HUES48 (cell line): ENCODE measurements around the gene SNCB.

Experiments used
- H3K27ac ChIP-seq: one replicate; pipeline ENCODE4 v1.7.0; 2013; ENCODE audit warnings: low read depth, low read length, inconsistent platforms
- H3K27me3 ChIP-seq: 2 replicates; pipeline ENCODE4 v1.6.1; 2013; ENCODE audit warnings: mild to moderate bottlenecking, low read length; ENCODE audit not compliant: control insufficient read depth, insufficient read depth
- H3K36me3 ChIP-seq: 2 replicates; pipeline ENCODE4 v1.6.1; 2013; ENCODE audit warnings: low read length; ENCODE audit not compliant: control insufficient read depth, insufficient read depth
- H3K4me1 ChIP-seq: 2 replicates; pipeline ENCODE4 v1.6.1; 2013; ENCODE audit warnings: mild to moderate bottlenecking, low read length; ENCODE audit not compliant: control insufficient read depth, insufficient read depth
- H3K4me3 ChIP-seq: 2 replicates; pipeline ENCODE4 v1.5.1; 2013; ENCODE audit warnings: mild to moderate bottlenecking, low read depth, low read length
- H3K9ac ChIP-seq: 2 replicates; pipeline ENCODE4 v1.6.1; 2013; ENCODE audit warnings: mild to moderate bottlenecking, low read depth, low read length, moderate library complexity
- H3K9me3 ChIP-seq: 2 replicates; pipeline ENCODE4 v1.6.1; 2013; ENCODE audit warnings: low read length; ENCODE audit not compliant: control insufficient read depth, insufficient read depth

The SNCB gene

DNA sequence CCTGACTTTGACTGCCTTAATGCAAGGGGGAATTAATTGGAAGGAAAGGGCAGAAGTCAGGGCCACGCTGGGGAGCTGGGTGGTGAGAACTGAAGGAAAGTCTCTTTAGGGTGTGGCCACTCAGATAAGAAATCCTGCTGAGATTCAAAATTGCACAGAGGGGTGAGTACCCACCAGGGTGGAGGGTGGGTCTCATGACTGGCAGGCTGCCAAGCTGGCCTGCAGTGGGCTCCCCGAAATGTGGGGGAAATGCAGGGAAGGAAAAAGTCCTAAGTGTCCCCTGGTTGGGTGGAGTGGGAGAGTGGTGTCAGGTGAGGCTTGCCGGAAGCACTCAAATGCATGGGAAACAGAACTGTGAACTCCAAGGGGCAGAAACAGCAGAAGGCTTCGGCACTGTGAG, 41.1 kb upstream of the SNCB start:
- Histone ChIP-seq H3K27me3 (no peaks in the 10 kb centered on the region), H3K27ac (no peak overlapping the region), H3K9ac (no peak overlapping the region), H3K9me3 (no peaks in the 10 kb centered on the region), H3K4me1 (peaks cover 14% of the 10 kb centered on the region; the same call in 1 of the 2 replicates), H3K4me3 (no peak overlapping the region), H3K36me3 (no peaks in the 10 kb centered on the region)

DNA sequence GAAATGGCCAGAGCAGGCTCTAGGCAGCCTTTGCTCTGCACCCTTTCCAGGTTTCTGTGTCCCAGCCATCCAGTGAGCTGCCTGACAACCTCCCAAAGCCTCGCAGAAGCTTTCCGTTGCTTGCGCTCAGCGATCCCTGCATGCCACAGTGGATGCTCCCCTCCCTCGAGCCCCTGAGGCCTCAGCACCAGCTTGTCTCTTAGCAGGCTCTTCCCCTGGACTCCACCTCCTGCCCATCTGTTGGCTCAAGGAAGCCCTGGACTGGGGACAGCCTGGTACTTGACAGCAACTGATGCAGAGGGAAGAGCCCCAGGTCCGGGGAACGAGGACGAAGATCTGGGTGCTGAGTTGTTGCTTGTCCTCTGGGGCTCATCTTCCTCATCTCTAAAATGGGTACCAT, 40.1 kb upstream of the SNCB start:
- Histone ChIP-seq H3K9me3 (no peaks in the 10 kb centered on the region), H3K36me3 (no peaks in the 10 kb centered on the region), H3K4me1 (peaks cover 13% of the 10 kb centered on the region; the same call in 1 of the 2 replicates), H3K4me3 (no peak overlapping the region), H3K9ac (no peak overlapping the region), H3K27ac (no peak overlapping the region), H3K27me3 (no peaks in the 10 kb centered on the region)

DNA sequence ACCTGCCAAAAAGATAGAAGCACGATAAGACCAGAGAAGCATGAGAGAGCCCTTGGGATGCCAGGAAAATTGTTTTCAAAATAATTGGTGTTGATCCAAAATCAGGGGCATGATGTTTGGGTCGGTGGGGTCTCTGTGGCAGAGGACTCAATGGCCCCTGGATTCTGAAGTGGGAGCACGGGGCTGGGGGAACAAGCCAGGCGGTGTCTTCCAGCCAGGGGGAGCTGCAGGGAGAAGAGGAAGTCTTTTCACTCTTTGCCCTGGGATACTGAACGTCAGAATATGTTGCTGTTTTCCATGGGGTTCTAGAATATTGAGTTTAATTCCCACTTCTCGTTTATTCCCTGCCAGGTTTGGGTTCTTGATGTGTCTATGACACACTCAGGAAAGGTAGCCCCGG, 37.3 kb upstream of the SNCB start:
- Histone ChIP-seq H3K27ac (no peak overlapping the region), H3K27me3 (no peaks in the 10 kb centered on the region), H3K36me3 (no peaks in the 10 kb centered on the region), H3K4me3 (no peak overlapping the region), H3K9me3 (no peaks in the 10 kb centered on the region), H3K9ac (no peak overlapping the region), H3K4me1 (peaks cover 19% of the 10 kb centered on the region; the same call in 1 of the 2 replicates)

DNA sequence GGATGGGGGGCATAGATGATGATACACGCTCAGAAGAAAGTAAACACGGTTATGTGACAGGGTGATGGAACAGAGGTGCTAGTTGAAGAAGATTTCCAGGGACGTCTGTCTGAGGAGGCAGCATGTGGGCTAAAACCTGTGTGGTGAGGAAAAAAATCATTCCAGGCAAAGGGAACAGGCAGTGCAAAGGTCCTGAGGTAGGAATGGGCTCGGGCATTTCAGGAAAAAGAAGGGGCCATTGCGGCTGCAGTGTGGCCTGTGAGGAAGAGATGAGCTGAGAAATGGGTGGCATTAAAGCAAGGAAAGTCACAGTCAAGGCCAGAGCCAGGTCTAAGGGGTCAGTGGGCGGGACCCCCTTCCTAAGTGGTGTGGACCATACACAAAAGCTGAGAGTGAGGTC, 35.2 kb upstream of the SNCB start:
- Histone ChIP-seq H3K9ac (no peak overlapping the region), H3K27me3 (no peaks in the 10 kb centered on the region)

DNA sequence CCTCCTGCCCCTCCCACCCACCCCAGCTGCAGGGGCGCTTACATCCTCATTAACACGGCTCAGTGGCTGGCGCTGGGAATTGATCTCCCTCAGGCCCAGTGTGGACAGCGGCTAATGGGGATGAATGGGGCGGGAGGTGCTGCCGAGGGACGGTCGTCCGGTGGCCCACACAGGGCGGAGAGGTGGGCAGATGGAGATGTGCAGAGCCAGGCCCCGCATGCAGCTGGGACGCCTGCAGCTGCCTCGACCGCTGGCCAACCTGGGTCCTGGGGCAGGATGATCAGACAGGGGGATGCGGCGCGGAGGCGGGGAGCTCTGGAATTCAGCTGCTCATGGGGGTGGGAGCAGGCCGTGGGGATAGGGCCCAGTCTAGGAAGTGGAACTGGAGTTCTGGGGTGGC, 34.6 kb upstream of the SNCB start:
- Histone ChIP-seq H3K36me3 (no peaks in the 10 kb centered on the region), H3K4me3 (no peak overlapping the region), H3K27me3 (no peaks in the 10 kb centered on the region), H3K27ac (no peak overlapping the region), H3K4me1 (peaks cover 8% of the 10 kb centered on the region; the same call in 1 of the 2 replicates), H3K9ac (no peak overlapping the region), H3K9me3 (no peaks in the 10 kb centered on the region)

More for the DNA sequence above, 35.2 kb upstream of the SNCB start:
- Histone ChIP-seq H3K27ac (no peak overlapping the region), H3K9me3 (no peaks in the 10 kb centered on the region), H3K4me1 (peaks cover 8% of the 10 kb centered on the region; the same call in 1 of the 2 replicates), H3K36me3 (no peaks in the 10 kb centered on the region), H3K4me3 (no peak overlapping the region)

DNA sequence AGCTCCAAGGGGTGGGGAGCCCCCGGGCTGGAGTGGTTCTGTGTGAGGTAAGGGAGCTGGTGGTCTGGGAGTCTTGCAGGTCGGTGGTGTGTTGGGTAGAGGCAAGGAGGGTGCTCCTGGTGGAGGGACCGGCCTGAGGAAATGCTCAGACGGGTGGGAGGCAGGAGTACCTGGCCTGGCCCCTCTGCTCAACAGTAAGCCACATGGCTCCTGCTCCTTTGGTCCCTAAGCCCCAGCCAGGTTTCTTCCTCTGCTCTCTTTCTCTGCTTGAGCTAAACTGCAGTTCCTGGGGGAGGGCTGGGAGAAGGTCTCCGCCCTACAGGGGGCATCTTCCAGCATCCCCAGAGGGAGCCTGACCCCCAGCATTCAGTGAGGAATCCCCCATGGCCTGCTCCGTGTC, 34.1 kb upstream of the SNCB start:
- H3K27ac ChIP-seq = no peak overlapping the region
- H3K27me3 ChIP-seq = no peaks in the 10 kb centered on the region
- H3K9ac ChIP-seq = no peak overlapping the region
- H3K4me1 ChIP-seq = peaks cover 8% of the 10 kb centered on the region; the same call in 1 of the 2 replicates
- H3K9me3 ChIP-seq = no peaks in the 10 kb centered on the region
- no peak overlapping the region for H3K4me3 ChIP-seq
- H3K36me3 ChIP-seq = no peaks in the 10 kb centered on the region

DNA sequence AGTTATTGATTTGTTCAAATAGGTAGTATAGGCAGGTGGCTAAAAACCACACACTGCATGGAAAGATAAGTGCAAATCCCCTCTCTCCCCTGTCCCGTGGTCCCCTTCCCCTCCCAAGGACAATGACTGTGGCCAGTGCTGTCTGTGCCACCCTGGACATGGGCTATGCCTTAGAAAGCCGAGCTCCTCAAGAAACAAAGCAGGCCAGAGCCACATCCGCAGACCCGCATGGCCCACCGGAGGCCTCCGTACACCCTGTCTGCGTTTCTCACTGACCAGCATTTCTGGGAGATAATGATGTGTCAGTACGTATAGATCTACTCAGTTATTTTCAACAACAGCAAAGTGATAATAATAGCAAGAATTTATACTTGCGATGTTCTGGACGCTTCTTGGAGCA, 33.2 kb upstream of the SNCB start:
- Histone ChIP-seq H3K27me3 (no peaks in the 10 kb centered on the region), H3K27ac (no peak overlapping the region), H3K9ac (no peak overlapping the region), H3K36me3 (no peaks in the 10 kb centered on the region), H3K9me3 (no peaks in the 10 kb centered on the region), H3K4me3 (no peak overlapping the region), H3K4me1 (peaks cover 8% of the 10 kb centered on the region; the same call in 1 of the 2 replicates)

DNA sequence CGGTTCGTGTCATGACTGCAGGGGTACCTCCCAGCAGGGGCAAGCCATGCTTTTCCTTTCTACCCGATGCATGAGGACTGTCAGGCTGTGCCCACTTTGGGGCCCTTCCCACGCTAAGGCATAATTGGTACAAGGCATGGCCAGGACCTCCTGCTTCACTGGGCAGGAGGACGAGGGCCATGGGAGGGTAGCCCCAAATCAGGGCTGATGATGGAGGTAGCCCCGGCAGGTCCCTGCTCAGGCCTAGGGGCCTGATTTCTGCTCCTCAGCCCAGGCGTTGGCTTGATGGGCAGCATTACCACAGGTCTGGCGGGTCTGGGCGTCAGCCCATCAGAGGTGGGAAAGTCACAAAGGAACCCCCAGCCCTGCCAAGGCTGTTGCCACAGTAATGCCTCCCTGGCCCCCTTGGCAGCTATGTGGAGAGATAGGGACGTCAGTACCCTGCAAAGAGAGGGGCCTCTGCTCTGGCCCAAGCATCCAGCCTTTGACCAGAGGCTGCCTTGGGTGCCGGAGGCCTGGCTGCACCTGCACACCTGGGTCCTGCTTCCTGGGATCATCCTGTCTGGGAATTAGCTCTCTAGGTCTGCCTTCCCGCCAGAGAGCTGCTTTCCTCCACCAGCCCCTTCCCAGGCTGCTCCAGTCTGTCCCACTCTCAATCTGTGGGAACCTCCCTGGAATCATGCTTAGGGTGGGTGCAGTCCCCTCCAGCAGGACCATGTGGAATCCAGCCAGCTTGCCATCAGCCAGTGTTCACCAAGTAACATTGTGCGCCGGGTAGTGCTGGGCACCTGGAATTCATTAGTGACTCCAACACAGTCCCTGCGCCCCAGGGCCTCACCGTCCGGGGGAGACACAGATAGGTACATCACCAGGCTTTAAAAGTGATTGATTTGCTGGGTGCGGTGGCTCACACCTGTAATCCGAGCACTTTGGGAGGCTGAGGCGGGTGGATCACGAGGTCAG, 32.3 kb upstream of the SNCB start:
- Histone ChIP-seq H3K27ac (no peak overlapping the region), H3K27me3 (no peaks in the 10 kb centered on the region), H3K4me1 (peaks cover 8% of the 10 kb centered on the region; the same call in 1 of the 2 replicates), H3K9me3 (no peaks in the 10 kb centered on the region), H3K36me3 (no peaks in the 10 kb centered on the region), H3K9ac (no peak overlapping the region), H3K4me3 (no peak overlapping the region)

DNA sequence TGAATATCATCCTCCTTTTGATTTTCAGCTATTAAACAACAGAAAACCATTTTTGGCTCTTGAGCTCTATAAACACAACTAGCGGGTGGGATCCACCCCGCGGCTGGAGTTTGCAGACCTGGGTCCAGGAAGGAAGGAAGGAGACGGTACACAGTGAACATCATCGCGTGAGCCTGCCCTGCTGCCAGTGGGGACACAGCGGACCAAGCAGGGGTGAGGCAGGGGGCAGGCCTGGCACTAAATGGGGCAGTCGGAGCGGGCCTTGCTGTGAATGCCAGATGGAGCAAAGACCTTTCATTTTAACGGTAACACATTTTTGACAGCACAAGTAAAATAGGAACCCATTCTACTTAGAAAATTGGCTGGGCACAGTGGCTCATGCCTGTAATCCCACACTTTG, 31.3 kb upstream of the SNCB start:
- Histone ChIP-seq H3K9ac (no peak overlapping the region), H3K27ac (no peak overlapping the region), H3K4me1 (peaks cover 8% of the 10 kb centered on the region; the same call in 1 of the 2 replicates), H3K36me3 (no peaks in the 10 kb centered on the region), H3K9me3 (no peaks in the 10 kb centered on the region), H3K27me3 (no peaks in the 10 kb centered on the region), H3K4me3 (no peak overlapping the region)

DNA sequence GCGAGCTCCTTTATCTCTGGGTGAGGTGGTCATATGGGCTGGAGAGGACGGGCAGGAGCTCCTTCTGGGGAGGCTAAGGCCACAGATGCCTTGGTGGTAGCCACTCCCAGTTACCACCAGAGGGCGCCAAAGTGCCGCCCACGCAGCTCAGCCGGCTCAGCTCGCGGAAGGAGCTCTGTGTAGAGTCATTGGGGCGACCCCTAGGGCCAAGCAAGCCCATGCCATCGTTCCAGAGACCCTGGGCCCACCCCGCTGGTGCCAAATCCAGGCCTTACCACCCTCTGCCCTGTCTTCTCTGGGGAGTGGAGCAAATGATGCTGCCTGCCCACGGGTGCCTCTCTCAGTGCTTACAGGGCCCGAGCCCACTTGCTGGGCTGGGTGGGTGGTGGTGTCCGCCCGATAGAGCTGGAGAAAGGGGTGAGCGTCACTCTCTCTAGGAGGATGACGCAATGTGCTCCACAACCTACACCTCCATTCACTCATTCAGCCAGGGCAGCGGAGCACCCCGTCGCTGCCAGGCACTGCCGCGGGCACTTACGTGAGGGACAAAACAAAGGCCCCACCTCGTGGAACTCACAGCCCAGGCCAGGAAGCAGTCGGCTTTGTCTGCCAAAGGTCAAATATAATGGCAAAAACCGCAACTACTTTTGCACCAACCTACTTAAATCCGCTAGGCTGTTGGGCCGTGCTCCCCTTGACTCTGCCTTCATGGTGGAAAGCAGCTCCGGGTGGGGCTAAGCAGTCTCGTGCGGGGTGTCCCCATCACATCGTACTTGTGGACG, 30.7 kb upstream of the SNCB start:
- Histone ChIP-seq H3K9ac (no peak overlapping the region), H3K4me3 (no peak overlapping the region), H3K36me3 (peaks cover 1% of the 10 kb centered on the region; the same call in 1 of the 2 replicates), H3K27me3 (no peaks in the 10 kb centered on the region), H3K9me3 (no peaks in the 10 kb centered on the region), H3K27ac (no peak overlapping the region), H3K4me1 (peaks cover 8% of the 10 kb centered on the region; the same call in 1 of the 2 replicates)

DNA sequence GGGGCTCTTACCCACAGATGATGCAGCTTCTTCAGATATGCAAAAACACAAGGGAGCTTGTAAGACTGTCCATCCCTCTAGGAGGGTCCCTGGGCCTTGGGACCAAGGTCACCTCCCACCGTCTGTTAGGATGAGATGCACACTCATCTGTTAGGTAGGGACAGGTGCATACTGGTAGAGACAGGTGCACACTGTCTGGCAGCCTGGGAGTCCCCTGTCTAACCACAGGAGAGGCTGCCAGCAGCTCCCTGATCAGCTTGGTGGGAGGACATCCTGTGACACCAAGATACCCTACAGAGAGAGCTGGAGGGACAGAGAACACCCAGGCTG, 30.2 kb upstream of the SNCB start:
- Histone ChIP-seq H3K9me3 (no peaks in the 10 kb centered on the region), H3K36me3 (peaks cover 5% of the 10 kb centered on the region; the same call in 1 of the 2 replicates), H3K27me3 (no peaks in the 10 kb centered on the region), H3K27ac (no peak overlapping the region), H3K4me3 (no peak overlapping the region), H3K4me1 (peaks cover 8% of the 10 kb centered on the region; the same call in 1 of the 2 replicates), H3K9ac (no peak overlapping the region)
